ENCODE measurements around the gene TCF4.

TCF4 gene

GRCh38 chr18:55250768-55251173, 337.2 kb downstream of the TCF4 start:
- Histone ChIP-seq H3K9me3 (ENCODE audit: control insufficient read depth, insufficient read depth, low read depth, low read length) (no peaks in the 10 kb centered on the region), H3K4me3 (ENCODE audit: low read depth, low read length) (no peak overlapping the region), H3K4me1 (ENCODE audit: control insufficient read depth, insufficient read depth, low read length) (peaks cover 9% of the 10 kb centered on the region), H3K27ac (ENCODE audit: extremely low read depth, low read depth, low read length) (no peak overlapping the region), H3K36me3 (ENCODE audit: control insufficient read depth in 2 of 2, insufficient read depth in 1 of 2, low read length in 2 of 2) (peaks cover 6 to 13% of the 10 kb centered on the region in 2 experiments; a peak in 2 of 3 replicates)
- ChIA-PET CTCF (interaction anchor here (0.9 to 3.1 kb wide), 2 partner anchors 16 to 17 kb away, joined by 5 to 16 read pairs; no protein-coding TSS in a partner anchor), POLR2A (no interaction called here)
- no peak for TF ChIP-seq ZNF274 (IDR thresholded peaks at IDR 0.05; ENCODE audit: low read length)
- no peak for TF ChIP-seq ZNF274 (tag by site-specific recombination; IDR thresholded peaks at IDR 0.05; ENCODE audit: borderline replicate concordance)

- no peaks in the 10 kb centered on the region for H3K9me3 ChIP-seq (ENCODE audit: control insufficient read depth, insufficient read depth, low read depth, low read length)
- no peak overlapping the region for H3K4me3 ChIP-seq (ENCODE audit: low read depth, low read length)
- peaks cover 17% of the 10 kb centered on the region for H3K4me1 ChIP-seq (ENCODE audit: control insufficient read depth, insufficient read depth, low read length)
- H3K36me3 ChIP-seq (ENCODE audit: control insufficient read depth in 2 of 2, insufficient read depth in 1 of 2, low read length in 2 of 2): peaks cover 6 to 9% of the 10 kb centered on the region in 2 experiments; a peak in 2 of 3 replicates
- ChIA-PET CTCF (interaction anchor here (1.1 to 1.4 kb wide), 2 partner anchors 15 to 135 kb away, joined by 3 read pairs; no protein-coding TSS in a partner anchor), POLR2A (no interaction called here)
- TF ChIP-seq ZSCAN18 (tag by site-specific recombination; IDR thresholded peaks at IDR 0.05): no peak
- no peak overlapping the region for H3K27ac ChIP-seq (ENCODE audit: extremely low read depth, low read depth, low read length)
Measured at GRCh38 chr18:55249550-55249949, 338.4 kb downstream of the TCF4 start.

GRCh38 chr18:55248495-55248894, 339.5 kb downstream of the TCF4 start:
- TF ChIP-seq ZNF514 (tag by site-specific recombination; IDR thresholded peaks at IDR 0.05) (no peak), ZNF830 (tag by site-specific recombination; IDR thresholded peaks at IDR 0.05; ENCODE audit: low read depth) (no peak), ZSCAN18 (tag by site-specific recombination; IDR thresholded peaks at IDR 0.05) (no peak), ZNF704 (tag by site-specific recombination; IDR thresholded peaks at IDR 0.05) (no peak), ZFP37 (tag by site-specific recombination; IDR thresholded peaks at IDR 0.05) (no peak), ZBTB7A (tag by site-specific recombination; IDR thresholded peaks at IDR 0.05; ENCODE audit: low read depth) (no peak), GFI1B (tag by site-specific recombination; IDR thresholded peaks at IDR 0.05) (no peak), ZNF843 (tag by site-specific recombination; IDR thresholded peaks at IDR 0.05) (no peak), MZF1 (tag by site-specific recombination; IDR thresholded peaks at IDR 0.05; ENCODE audit: borderline replicate concordance) (no peak), ZNF670 (tag by site-specific recombination; IDR thresholded peaks at IDR 0.05; ENCODE audit: low read depth) (no peak), ZNF394 (tag by site-specific recombination; IDR thresholded peaks at IDR 0.05; ENCODE audit: borderline replicate concordance) (no peak), ZSCAN30 (tag by site-specific recombination; IDR thresholded peaks at IDR 0.05) (no peak), ZNF600 (tag by site-specific recombination; IDR thresholded peaks at IDR 0.05) (no peak), SETDB1 (IDR thresholded peaks at IDR 0.05; ENCODE audit: insufficient read length, low read length) (no peak), PRDM4 (tag by site-specific recombination; IDR thresholded peaks at IDR 0.05) (no peak), ZNF768 (tag by site-specific recombination; IDR thresholded peaks at IDR 0.05) (no peak), ZNF560 (tag by site-specific recombination; IDR thresholded peaks at IDR 0.05; ENCODE audit: borderline replicate concordance) (no peak)
- Histone ChIP-seq H3K27ac (ENCODE audit: extremely low read depth, low read depth, low read length) (no peak overlapping the region), H3K4me1 (ENCODE audit: control insufficient read depth, insufficient read depth, low read length) (peaks cover 27% of the 10 kb centered on the region), H3K9me3 (ENCODE audit: control insufficient read depth, insufficient read depth, low read depth, low read length) (no peaks in the 10 kb centered on the region), H3K4me3 (ENCODE audit: low read depth, low read length) (no peak overlapping the region), H3K36me3 (ENCODE audit: control insufficient read depth in 2 of 2, insufficient read depth in 1 of 2, low read length in 2 of 2) (no peaks in the 10 kb centered on the region)
- POLR2A ChIA-PET: no interaction called here
- CTCF ChIA-PET: interaction anchor here (1.1 to 1.4 kb wide), 2 partner anchors 14 to 136 kb away, joined by 3 read pairs; no protein-coding TSS in a partner anchor
